Measurements from ENCODE around the gene GPR137.

Gene GPR137

DNA sequence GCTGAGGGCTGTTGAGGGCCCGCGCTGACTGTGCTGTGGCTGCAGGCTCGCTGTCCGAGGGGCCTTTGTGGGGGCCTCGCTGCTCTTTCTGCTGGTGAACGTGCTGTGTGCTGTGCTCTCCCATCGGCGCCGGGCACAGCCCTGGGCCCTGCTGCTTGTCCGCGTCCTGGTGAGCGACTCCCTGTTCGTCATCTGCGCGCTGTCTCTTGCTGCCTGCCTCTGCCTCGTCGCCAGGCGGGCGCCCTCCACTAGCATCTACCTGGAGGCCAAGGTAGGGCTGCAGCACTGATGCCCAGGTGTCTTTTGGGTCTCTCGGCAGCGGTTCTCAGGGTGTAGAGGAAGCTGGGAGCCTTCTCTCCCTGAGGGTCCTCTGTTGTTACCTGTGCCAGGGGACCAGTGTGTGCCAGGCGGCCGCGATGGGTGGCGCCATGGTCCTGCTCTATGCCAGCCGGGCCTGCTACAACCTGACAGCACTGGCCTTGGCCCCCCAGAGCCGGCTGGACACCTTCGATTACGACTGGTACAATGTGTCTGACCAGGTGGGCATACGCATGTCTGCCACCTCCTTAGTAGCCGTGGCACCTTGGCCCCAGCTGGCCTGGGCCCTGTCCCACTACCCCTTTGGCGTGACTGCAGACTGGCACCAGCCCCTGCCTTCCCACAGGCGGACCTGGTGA, 2.2 kb downstream of the GPR137 start:
- DNase-seq: no peak

- no peak for DNase-seq
Measured at GRCh38 chr11:64288353-64288750, 2.7 kb downstream of the GPR137 start.

- DNase-seq: no peak
Measured at GRCh38 chr11:64289002-64289564, 3.4 kb downstream of the GPR137 start.

- DNase-seq: no peak
Measured at GRCh38 chr11:64290352-64291261, 5.0 kb downstream of the GPR137 start.

- no peak for DNase-seq
Measured at GRCh38 chr11:64291262-64291751, 5.7 kb downstream of the GPR137 start, which contains the start of gene KCNK4. KCNK4 (plus strand) TSS chr11:64291302; CDS start chr11:64293019, 1,717 bp downstream.

GRCh38 chr11:64291752-64292459, 6.3 kb downstream of the GPR137 start:
- no peak for DNase-seq

- no peak for DNase-seq
Measured at GRCh38 chr11:64292460-64293254, 7.0 kb downstream of the GPR137 start.

GRCh38 chr11:64294774-64295173, 9.1 kb downstream of the GPR137 start:
- DNase-seq: no peak

DNA sequence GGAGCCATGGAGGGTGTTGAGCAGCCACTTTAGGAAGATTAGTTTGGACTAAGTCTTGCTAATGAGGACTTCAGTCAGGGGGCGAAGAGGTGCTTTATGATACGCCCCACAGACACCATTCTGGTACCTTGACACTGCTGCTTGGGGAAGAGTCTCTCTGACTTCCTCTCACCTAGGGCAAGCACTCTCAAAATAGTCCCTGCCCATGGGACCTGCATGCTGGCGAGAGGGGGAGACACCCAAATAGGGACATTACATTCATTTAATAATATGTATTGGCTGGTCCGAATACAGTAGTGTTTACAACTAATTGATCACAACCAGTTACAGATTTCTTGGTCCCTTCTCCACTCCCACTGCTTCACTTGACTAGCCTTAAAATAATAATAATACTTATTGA, 10.1 kb downstream of the GPR137 start:
- DNase-seq: no peak

GRCh38 chr11:64296236-64296635, 10.6 kb downstream of the GPR137 start:
- no peak for DNase-seq

DNA sequence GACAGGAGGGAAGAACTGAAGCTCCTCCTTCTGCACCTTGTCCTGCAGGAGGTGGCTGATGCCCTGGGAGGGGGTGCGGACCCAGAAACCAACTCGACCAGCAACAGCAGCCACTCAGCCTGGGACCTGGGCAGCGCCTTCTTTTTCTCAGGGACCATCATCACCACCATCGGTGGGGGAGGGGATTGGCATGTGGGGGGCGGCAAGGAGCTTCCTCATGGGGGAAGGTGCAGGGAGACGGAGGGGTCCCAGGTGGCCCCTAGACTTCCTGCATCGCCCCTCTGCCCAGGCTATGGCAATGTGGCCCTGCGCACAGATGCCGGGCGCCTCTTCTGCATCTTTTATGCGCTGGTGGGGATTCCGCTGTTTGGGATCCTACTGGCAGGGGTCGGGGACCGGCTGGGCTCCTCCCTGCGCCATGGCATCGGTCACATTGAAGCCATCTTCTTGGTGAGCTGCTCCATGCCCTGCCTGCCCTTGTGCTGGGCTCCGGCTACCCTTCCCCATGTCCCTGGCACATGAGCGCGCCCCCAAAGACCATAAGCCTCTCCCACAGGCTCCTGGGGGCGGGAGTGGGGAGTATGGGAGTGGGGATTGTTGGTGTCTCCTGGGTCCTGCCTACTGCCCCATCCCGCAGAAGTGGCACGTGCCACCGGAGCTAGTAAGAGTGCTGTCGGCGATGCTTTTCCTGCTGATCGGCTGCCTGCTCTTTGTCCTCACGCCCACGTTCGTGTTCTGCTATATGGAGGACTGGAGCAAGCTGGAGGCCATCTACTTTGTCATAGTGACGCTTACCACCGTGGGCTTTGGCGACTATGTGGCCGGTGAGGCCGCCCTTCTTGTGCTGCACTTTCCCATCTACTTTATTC, 11.4 kb downstream of the GPR137 start:
- DNase-seq: no peak

- no peak for DNase-seq
Measured at GRCh38 chr11:64297699-64298358, 12.2 kb downstream of the GPR137 start.

DNA sequence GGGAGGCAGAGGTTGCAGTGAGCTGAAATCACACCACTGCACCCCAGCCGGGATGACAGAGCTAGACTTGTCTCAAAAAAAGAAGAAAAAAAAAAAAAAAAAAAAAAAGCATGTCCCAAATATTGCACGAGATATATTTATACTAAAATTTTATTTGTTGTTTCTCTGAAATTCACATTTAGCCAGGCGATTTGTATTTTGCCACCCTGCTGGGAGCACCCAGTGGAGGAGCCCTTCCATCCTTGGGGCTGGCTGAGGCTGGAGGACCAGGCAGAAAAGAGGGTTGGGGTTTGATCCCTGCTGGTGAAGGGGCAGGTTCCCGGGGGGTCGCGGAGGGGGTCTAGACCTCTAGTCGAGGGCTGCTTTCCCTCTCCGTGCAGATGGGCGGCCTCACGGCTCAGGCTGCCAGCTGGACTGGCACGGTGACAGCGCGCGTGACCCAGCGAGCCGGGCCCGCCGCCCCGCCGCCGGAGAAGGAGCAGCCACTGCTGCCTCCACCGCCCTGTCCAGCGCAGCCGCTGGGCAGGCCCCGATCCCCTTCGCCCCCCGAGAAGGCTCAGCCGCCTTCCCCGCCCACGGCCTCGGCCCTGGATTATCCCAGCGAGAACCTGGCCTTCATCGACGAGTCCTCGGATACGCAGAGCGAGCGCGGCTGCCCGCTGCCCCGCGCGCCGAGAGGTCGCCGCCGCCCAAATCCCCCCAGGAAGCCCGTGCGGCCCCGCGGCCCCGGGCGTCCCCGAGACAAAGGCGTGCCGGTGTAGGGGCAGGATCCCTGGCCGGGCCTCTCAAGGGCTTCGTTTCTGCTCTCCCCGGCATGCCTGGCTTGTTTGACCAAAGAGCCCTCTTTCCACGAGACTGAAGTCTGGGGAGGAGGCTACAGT, 13.6 kb downstream of the GPR137 start:
- no peak for DNase-seq

- no peak for DNase-seq
Measured at GRCh38 chr11:64299847-64300648, 14.4 kb downstream of the GPR137 start, which contains the start of gene CATSPERZ. CATSPERZ (plus strand) TSS chr11:64300358; CDS start chr11:64300411, 53 bp downstream.

DNA sequence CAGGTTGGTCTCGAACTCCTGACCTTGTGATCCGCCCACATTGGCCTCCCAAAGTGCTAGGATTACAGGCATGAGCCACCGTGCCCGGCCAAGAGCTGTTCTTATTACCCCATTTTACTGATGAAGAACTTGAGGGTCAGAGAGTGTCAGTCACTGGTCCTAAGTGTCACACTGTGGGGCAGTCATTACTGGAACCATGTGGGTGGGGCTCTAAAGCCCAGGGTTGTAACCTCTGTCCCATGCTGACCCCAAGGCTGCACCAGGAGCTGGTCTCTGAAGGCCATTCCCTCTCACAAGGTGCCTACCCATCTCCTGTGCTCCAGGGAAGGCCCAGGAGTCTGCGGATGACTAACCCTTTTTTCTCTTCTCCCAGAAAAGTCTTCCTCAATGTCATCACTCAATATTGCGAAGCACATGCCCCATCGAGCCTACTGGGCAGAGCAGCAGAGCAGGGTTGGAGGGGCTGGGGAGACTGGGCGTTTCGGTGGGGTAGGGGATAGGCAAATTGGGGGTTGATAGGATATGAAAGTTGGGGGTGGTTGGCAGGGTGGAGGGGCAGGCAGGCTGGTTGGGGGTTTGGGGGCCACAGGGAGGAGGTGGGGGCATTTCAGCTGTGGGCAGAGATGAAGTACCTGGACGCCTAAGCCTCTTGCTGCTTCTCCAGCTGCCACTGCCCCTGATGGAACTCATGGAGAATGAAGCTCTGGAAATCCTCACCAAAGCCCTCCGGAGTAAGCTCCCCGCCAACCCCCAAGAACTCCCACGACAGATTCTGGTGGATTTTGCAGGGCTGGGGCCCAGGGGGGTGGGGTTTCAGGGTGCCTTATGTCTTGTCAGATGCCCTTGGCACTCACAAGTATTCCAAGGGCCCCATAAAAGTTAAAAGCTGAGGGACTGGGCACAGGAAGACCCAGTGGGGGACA, 17.7 kb downstream of the GPR137 start:
- DNase-seq: no peak

- no peak for DNase-seq
Measured at GRCh38 chr11:64304032-64304315, 18.3 kb downstream of the GPR137 start.

- DNase-seq: peak; percentile 93
Measured at GRCh38 chr11:64304316-64305072, 18.8 kb downstream of the GPR137 start.
